ENCODE measurements around the gene CARD10. TPM values are rescaled to one million over a fixed set of nuclear protein-coding genes. Genes with fewer than 3 reads are reported as not detected.

The CARD10 gene
- total and polyA plus RNA-seq, 2 of the 8 experiments (the other 6 are each of a cell fraction or from before 2014, with no cell fraction given), result 13.5 to 14.4 TPM

- no peak overlapping the region for H3K9ac ChIP-seq (replicated peaks in 1 of 4; ENCODE audit: extremely low read depth in 1 of 4, low read depth in 3 of 4, low read length in 3 of 4)
- CTCF ChIA-PET (ENCODE audit: partially characterized antibody), result interaction anchor here (0.6 to 39.4 kb wide), 17 partner anchors 9 to 297 kb away, joined by 3 to 1347 read pairs (median 15); partner anchors contain the start of genes GGA1, LGALS2 and MFNG
- 80% methylated on average over 15 of the region's 17 CpGs; no CpG with 5 or more reads in 1 of the 2 experiments for WGBS, 2 experiments (ENCODE audit: extremely low coverage in 1 of 2, insufficient coverage in 1 of 2, insufficient read length in 1 of 2, insufficient replicate concordance in 2 of 2, low coverage in 1 of 2, low lambda C conversion rate in 2 of 2, missing lambda C conversion rate in 1 of 2)
- TF ChIP-seq KDM4A (IDR thresholded peaks at IDR 0.05; ENCODE audit: low read depth, low read length, severe bottlenecking) (no peak), SP4 (IDR thresholded peaks at IDR 0.05; ENCODE audit: low read length) (no peak), FOSL1 (IDR thresholded peaks at IDR 0.05; ENCODE audit: insufficient read depth, low read depth, low read length) (no peak), CBX8 (IDR thresholded peaks at IDR 0.05; ENCODE audit: borderline replicate concordance, low read depth, low read length) (no peak), USF2 (IDR thresholded peaks at IDR 0.05; ENCODE audit: low read length) (no peak), YY1 (IDR thresholded peaks at IDR 0.05; ENCODE audit: low read depth, low read length) (no peak), KDM5A (IDR thresholded peaks at IDR 0.05; ENCODE audit: low read length) (no peak), NRF1 (IDR thresholded peaks at IDR 0.05; ENCODE audit: low read depth, low read length) (no peak), TCF12 (IDR thresholded peaks at IDR 0.05; ENCODE audit: low read depth, low read length) (no peak), JUND (IDR thresholded peaks at IDR 0.05; ENCODE audit: low read length) (no peak), SIN3A (conservative IDR thresholded peaks at IDR 0.05 in 1 of 2, IDR thresholded peaks at IDR 0.05 in 1 of 2; ENCODE audit: low read depth in 1 of 2, low read length in 2 of 2) (no peak)
Measured at GRCh38 chr22:37565830-37566229, 46.6 kb upstream of the CARD10 start.

More at GRCh38 chr22:37565830-37566229, 46.6 kb upstream of the CARD10 start:
- Histone ChIP-seq H2BK20ac (ENCODE audit: low read length) (no peak overlapping the region), H2BK15ac (ENCODE audit: low read length) (no peak overlapping the region), H2AFZ (ENCODE audit: low read length) (no peak overlapping the region), H3K23ac (ENCODE audit: insufficient read length) (no peak overlapping the region), H3K27me3 (replicated peaks in 1 of 4; ENCODE audit: control insufficient read depth in 3 of 4, extremely low read depth in 1 of 4, insufficient read depth in 3 of 4, low read length in 3 of 4) (peaks cover 6 to 12% (median 8%) of the 10 kb centered on the region in 4 experiments; a peak in 6 of 7 replicates), H4K91ac (replicated peaks; ENCODE audit: insufficient read length, low read length) (no peak overlapping the region), H3K36me3 (ENCODE audit: control insufficient read depth in 2 of 4, insufficient read depth in 4 of 4, low read length in 3 of 4) (no peaks in the 10 kb centered on the region), H3K56ac (replicated peaks; ENCODE audit: insufficient read length, low read depth, low read length) (no peak overlapping the region), H3K79me1 (ENCODE audit: low read depth, low read length) (no peaks in the 10 kb centered on the region), H2BK120ac (replicated peaks; ENCODE audit: low read depth, low read length) (no peak overlapping the region), H2BK5ac (ENCODE audit: low read depth, low read length) (no peak overlapping the region), H2BK12ac (ENCODE audit: low read depth, low read length) (no peak overlapping the region), H3K4me1 (replicated peaks in 1 of 4; ENCODE audit: control insufficient read depth in 3 of 4, insufficient read depth in 4 of 4, low read length in 3 of 4) (peaks cover 13 to 47% (median 27%) of the 10 kb centered on the region in 4 experiments), H3K18ac (ENCODE audit: extremely low read depth, low read length) (no peak overlapping the region; the same call in 1 of the 2 replicates), H3K4me3 (ENCODE audit: extremely low read depth in 1 of 4, insufficient read depth in 2 of 4, low read depth in 3 of 4, low read length in 4 of 4) (no peak overlapping the region), H3K27ac (ENCODE audit: low read depth, low read length) (no peak overlapping the region), H4K8ac (ENCODE audit: extremely low read depth, insufficient read depth, low read length) (no peak overlapping the region), H2AK5ac (ENCODE audit: low read depth, low read length) (no peak overlapping the region), H4K5ac (ENCODE audit: insufficient read length, low read depth, low read length) (no peak overlapping the region), H3K4me2 (ENCODE audit: insufficient read depth in 1 of 2, low read depth in 2 of 2, low read length in 2 of 2) (no peak overlapping the region), H3K79me2 (ENCODE audit: control insufficient read depth in 1 of 2, insufficient read depth in 2 of 2, low read length in 2 of 2) (no peaks in the 10 kb centered on the region), H4K20me1 (replicated peaks in 1 of 2; ENCODE audit: control insufficient read depth in 1 of 2, insufficient read depth in 2 of 2, low read length in 2 of 2) (no peaks in the 10 kb centered on the region), H3K9me3 (ENCODE audit: insufficient read depth in 2 of 2, low read depth in 1 of 2, low read length in 1 of 2) (no peaks in the 10 kb centered on the region), H3K23me2 (ENCODE audit: low read depth, low read length) (peaks cover 8% of the 10 kb centered on the region; the same call in 1 of the 2 replicates), H3K14ac (ENCODE audit: insufficient read length) (no peak overlapping the region), H3K4ac (replicated peaks; ENCODE audit: insufficient read length, low read depth, low read length) (no peak overlapping the region)
- FAIRE-seq, result no peak
- DNase-seq (ENCODE audit: low read depth in 1 of 2, low spot score in 2 of 2), result no peak
- POLR2A ChIA-PET (ENCODE audit: partially characterized antibody), result interaction anchor here (1.0 to 12.2 kb wide), 5 partner anchors 9 to 120 kb away, joined by 3 to 198 read pairs (median 3); partner anchors contain the start of gene NOL12
